GM12875 (cell line): ENCODE measurements around the gene KDR.

Experiments
- H3K4me3 ChIP-seq: one replicate; pipeline ENCODE4 v1.5.1; 2011; ENCODE audit warnings: low read depth, low read length, control low read depth
- CTCF ChIP-seq: IDR thresholded peaks from 2 replicates; pipeline ENCODE4 v1.5.1; 2011; ENCODE audit warnings: low read depth, mild to moderate bottlenecking, control low read depth, inconsistent platforms, low read length, moderate library complexity, borderline replicate concordance; ENCODE audit not compliant: insufficient read depth

KDR gene

GRCh38 chr4:55096045-55096444 lies 29.4 kb downstream of the KDR start:
- no peak overlapping the region for H3K4me3 ChIP-seq
- TF ChIP-seq CTCF: no peak

GRCh38 chr4:55092504-55092903 lies 32.9 kb downstream of the KDR start:
- TF ChIP-seq CTCF: no peak
- no peak overlapping the region for H3K4me3 ChIP-seq

- H3K4me3 ChIP-seq: no peak overlapping the region
- no peak for TF ChIP-seq CTCF
Observed at GRCh38 chr4:55089916-55090315, 35.5 kb downstream of the KDR start.

GRCh38 chr4:55087913-55088260 lies 37.5 kb downstream of the KDR start:
- H3K4me3 ChIP-seq: no peak overlapping the region
- TF ChIP-seq CTCF: no peak

- no peak overlapping the region for H3K4me3 ChIP-seq
- TF ChIP-seq CTCF: no peak
Observed at GRCh38 chr4:55087009-55087912, 38.1 kb downstream of the KDR start.

GRCh38 chr4:55086578-55086977 lies 38.8 kb downstream of the KDR start:
- TF ChIP-seq CTCF: no peak
- no peak overlapping the region for H3K4me3 ChIP-seq

GRCh38 chr4:55083735-55084134 lies 41.7 kb downstream of the KDR start:
- TF ChIP-seq CTCF: no peak
- no peak overlapping the region for H3K4me3 ChIP-seq
